Effector CD4-positive, alpha-beta T cell (primary cell): ENCODE measurements around the gene DYRK1A.
"Not testable (repeated sequence)": the region's sequence is repeated elsewhere in the genome, so short reads cannot be mapped to it uniquely, and the experiment has no call there.

Experiments used
- DNase-seq: peaks from one replicate; pipeline ENCODE4 v3.0.0-alpha.2; 2020

Gene DYRK1A

GRCh38 chr21:37496972-37497371 is 130.4 kb downstream of the DYRK1A start:
- DNase-seq: no peak

GRCh38 chr21:37498664-37499063 is 132.1 kb downstream of the DYRK1A start:
- no peak for DNase-seq

GRCh38 chr21:37502947-37503346 is 136.4 kb downstream of the DYRK1A start:
- DNase-seq: no peak

- no peak for DNase-seq
These were observed 137.4 kb downstream of the DYRK1A start for GRCh38 chr21:37503848-37504467.

- no peak for DNase-seq
These were observed 139.4 kb downstream of the DYRK1A start for GRCh38 chr21:37505963-37506362.

GRCh38 chr21:37507716-37508115 is 141.1 kb downstream of the DYRK1A start:
- no peak for DNase-seq

- DNase-seq: no peak
These were observed 141.8 kb downstream of the DYRK1A start for GRCh38 chr21:37508341-37508740.

GRCh38 chr21:37509802-37510393 is 143.3 kb downstream of the DYRK1A start:
- no peak for DNase-seq

- no peak for DNase-seq
These were observed 145.3 kb downstream of the DYRK1A start for GRCh38 chr21:37511848-37512247.

GRCh38 chr21:37513383-37513782 is 146.8 kb downstream of the DYRK1A start:
- no peak for DNase-seq

GRCh38 chr21:37514038-37514667 is 147.6 kb downstream of the DYRK1A start:
- DNase-seq: no peak

GRCh38 chr21:37516998-37517397 is 150.4 kb downstream of the DYRK1A start:
- DNase-seq: no peak

GRCh38 chr21:37520801-37521200 is 154.2 kb downstream of the DYRK1A start:
- DNase-seq: no peak

GRCh38 chr21:37521658-37522057 is 155.1 kb downstream of the DYRK1A start:
- DNase-seq: no peak

GRCh38 chr21:37522641-37523295 is 156.2 kb downstream of the DYRK1A start:
- DNase-seq: no peak

- not testable (repeated sequence) for DNase-seq
These were observed 158.4 kb downstream of the DYRK1A start for GRCh38 chr21:37524944-37525343.

GRCh38 chr21:37525810-37526209 is 159.2 kb downstream of the DYRK1A start:
- DNase-seq: no peak

GRCh38 chr21:37527103-37527502 is 160.5 kb downstream of the DYRK1A start:
- DNase-seq: no peak

GRCh38 chr21:37527716-37528115 is 161.1 kb downstream of the DYRK1A start:
- no peak for DNase-seq

- no peak for DNase-seq
These were observed 161.8 kb downstream of the DYRK1A start for GRCh38 chr21:37528150-37528937.

GRCh38 chr21:37529649-37530048 is 163.1 kb downstream of the DYRK1A start:
- no peak for DNase-seq

- no peak for DNase-seq
These were observed 164.4 kb downstream of the DYRK1A start for GRCh38 chr21:37530901-37531351.

GRCh38 chr21:37531431-37531932 is 164.9 kb downstream of the DYRK1A start:
- DNase-seq: no peak
